Epidermal melanocyte (primary cell): Measurements from ENCODE around the gene PROZ.
A peak's percentile ranks its signal among the peaks of the same experiment; 100 is the strongest.

ENCODE experiments used
- DNase-seq: peaks from one replicate; pipeline ENCODE4 v3.0.0; 2011; ENCODE audit warnings: low spot score; ENCODE audit not compliant: insufficient read length

PROZ gene

GRCh38 chr13:113178070-113178895 is 19.8 kb downstream of the PROZ start:
- peak; percentile 68 for DNase-seq

GRCh38 chr13:113178896-113179167 is 20.4 kb downstream of the PROZ start:
- no peak for DNase-seq

DNA sequence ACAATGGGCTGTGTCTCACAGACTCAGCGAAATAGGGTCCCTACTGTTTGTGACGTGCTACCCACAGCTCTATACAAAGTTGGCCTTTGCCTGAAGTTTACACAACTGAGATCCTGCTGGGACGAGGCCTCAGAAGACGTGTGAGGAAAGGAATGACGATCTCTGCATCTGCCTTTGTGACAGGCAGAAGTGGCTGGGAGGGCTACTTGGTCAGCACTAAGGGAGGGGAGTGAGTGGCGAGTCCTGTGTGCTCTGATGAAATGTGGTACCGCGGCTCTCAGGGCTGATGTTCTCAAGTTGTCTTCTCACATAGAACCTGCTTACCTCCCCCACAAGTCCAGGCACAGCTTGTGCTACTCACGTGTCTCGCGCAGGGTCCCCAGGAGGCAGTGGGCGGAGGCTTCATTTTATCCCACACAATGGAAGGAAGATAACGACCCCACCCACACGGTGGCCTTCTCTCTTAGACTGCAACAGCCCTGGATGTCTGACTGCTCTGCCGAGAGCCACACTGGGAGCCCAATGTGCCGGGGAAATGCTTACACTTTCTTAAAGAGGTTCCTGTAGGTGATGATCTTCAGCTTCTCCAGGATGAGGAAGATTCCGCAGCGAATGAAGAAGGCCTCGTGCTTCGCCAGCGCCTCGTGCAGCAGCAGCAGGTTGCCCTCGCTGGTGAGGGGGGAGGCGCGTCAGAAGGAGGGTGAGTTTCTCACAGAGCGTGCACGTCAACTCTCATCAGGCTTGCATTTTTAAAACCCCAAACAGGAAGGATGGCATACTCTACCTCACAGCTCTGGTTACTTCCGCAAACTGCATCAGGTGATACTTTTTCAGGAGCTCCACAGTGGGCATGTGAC is 21.2 kb downstream of the PROZ start:
- DNase-seq, result no peak

DNA sequence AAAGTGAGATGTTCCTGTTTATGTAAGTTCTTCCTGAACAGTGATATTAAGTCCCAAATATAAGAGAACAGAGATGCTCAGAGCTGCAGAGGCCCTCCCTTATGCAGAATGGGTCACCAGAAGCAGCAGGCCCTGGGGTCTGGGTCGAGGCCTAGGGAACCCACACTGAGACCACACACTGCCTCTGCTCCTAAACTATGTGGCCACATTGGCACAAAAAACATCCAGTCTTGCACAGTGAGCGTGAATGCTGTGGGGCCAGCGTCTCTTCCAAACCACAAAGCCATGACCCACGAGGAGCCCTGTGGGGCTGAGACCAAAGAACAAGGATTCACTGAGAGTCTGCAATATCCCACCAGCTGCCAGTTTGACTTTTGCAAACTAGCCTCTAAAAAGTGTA is 23.6 kb downstream of the PROZ start:
- no peak for DNase-seq

GRCh38 chr13:113183450-113184129 is 25.1 kb downstream of the PROZ start:
- peak; percentile 40 for DNase-seq

GRCh38 chr13:113184568-113185440 is 26.4 kb downstream of the PROZ start:
- no peak for DNase-seq

GRCh38 chr13:113186061-113186900 is 27.8 kb downstream of the PROZ start:
- no peak for DNase-seq

GRCh38 chr13:113187263-113187669 is 28.8 kb downstream of the PROZ start:
- DNase-seq, result peak; percentile 83

GRCh38 chr13:113187883-113188665 is 29.6 kb downstream of the PROZ start:
- DNase-seq, result no peak

GRCh38 chr13:113190181-113190580 is 31.7 kb downstream of the PROZ start:
- no peak for DNase-seq

DNA sequence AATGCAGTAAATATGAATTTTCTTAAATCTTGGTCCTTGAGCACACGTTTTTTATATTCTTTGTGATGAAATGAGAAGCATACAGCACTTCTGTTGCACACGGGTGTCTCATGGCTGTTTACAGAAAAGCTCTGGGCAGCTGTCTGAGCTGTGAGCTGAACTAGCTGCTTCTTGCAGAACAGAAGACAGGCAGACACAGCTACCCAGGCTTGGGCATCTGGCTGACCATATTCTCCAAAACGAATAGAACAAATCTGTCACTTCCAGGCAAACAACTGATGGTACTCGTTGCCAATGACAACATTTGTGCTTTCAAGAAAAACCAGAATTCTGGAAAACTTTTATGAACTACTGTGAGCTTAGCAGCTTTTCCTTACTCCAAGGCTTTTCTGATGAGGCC is 33.8 kb downstream of the PROZ start:
- DNase-seq, result no peak

DNA sequence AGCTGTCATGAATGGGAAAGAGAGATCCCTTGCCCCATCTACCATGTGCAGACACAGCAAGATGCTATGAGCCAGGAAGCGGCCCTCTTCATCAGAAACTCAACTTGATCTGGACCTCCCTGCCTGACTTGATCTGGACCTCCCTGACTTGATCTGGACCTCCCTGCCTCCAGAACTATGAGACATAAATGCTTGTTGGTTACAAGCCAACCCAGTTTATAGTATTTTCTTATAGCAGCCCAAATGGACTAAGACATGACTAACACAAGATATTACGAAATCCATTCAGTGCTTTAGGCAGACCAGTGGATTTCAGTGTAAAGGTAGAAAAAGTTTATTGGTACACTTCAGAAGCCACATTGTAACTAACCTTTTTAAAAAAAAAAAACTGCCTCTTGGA is 34.5 kb downstream of the PROZ start:
- DNase-seq, result no peak

GRCh38 chr13:113195360-113195759 is 36.9 kb downstream of the PROZ start:
- no peak for DNase-seq

GRCh38 chr13:113196970-113197737 is 38.7 kb downstream of the PROZ start:
- no peak for DNase-seq

- no peak for DNase-seq
Observed at GRCh38 chr13:113201815-113202214, 43.4 kb downstream of the PROZ start.

DNA sequence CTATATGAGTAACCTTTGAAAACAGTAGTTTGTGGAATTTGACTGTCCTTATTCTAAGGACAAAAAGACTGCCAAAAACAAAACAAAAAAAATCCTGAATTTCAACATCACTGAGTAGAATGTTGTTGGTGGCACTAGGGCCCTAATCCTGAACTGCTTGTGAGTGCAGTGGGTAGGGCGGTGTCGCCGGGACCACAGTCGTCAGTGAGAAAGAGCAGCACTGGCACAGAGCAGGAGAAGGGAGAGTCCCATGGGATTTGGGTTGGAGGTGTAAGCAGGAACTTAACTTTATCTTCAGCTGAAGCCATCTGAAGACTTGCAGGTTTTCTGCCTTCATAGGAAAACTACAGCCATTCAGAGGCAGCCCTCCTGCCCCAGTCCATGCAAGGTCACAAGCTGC is 44.5 kb downstream of the PROZ start:
- DNase-seq, result no peak

DNA sequence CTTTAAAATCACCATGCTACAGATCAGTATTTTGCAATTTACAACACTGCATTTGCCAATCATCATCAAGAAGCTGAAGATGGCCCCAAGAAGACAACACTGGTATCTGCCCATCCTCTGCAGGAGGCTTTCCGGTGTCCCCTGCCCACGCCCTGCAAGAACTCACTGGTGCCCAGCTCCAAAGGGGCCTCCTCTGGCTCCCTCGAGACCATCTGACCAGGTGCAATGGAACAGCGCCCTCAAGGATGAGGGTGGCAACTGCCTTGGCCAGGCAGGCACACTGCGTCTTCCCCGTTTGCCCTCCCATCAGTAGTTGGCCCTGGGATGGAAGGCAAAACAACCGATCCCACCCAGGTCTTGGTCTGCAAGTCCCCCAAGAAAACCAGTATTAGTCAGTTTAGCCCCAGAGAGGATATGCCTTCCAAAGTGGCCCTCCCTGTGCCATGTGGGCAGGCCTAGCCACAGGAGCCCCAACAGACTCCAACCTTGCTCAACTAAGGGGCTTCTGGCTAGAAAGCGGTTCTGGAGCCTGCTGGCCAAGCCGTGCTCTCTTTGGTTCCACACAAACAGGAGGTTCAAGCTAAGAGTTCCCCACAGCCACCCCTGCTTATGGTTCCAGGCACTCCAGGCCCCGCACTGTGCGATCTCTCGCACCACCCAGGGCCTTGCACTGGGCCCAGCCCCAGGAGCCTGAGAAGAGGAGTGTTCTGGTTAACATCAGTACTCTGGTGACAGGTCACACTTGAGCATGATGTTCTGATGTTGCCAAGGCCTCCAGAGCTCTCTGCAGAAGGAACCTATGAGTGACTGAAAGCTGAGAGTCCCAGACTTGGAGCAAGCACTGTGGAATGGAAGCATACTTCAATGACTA is 45.3 kb downstream of the PROZ start:
- no peak for DNase-seq

DNA sequence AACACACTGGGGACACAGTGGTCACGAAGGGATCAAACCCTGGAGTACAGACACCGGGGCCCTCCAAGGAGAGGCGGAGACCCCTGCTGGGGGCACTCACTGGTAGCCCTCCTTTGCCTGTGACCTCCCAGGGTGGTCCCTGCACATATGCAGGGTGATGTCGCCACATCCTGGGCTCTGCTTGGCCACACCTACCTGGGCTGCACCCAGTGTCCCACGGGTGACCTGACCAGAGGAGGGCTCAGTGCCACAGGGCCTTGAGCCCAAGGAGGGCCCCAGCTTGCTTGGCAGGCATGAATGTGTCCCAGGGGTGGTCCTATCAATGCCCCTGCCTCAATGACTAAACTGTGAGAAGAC is 45.9 kb downstream of the PROZ start:
- no peak for DNase-seq
